Ovary (tissue), 3 donors: ENCODE data around the gene FSTL5.

Experiments
- EP300 ChIP-seq: sonication (generic); formaldehyde crosslinking; IDR thresholded peaks from one replicate; pipeline ENCODE4 v1.6.1; 2017; ENCODE audit warnings: antibody characterized with exemption
- TF ChIP-seq, protein P1 (sequence below), 3 donors: fragments of 450-650 bp in 2 of 3; fragments of 200-600 bp in 1 of 3; IDR thresholded peaks; one replicate each; pipeline versions ENCODE4 v1.5.1 to v1.8.0; 2016 to 2022; ENCODE audit warnings: antibody characterized with exemption in 3 of 3, mild to moderate bottlenecking in 1 of 3
- donor health status: DM: no; HTN: no; CAD: no.

DNA sequence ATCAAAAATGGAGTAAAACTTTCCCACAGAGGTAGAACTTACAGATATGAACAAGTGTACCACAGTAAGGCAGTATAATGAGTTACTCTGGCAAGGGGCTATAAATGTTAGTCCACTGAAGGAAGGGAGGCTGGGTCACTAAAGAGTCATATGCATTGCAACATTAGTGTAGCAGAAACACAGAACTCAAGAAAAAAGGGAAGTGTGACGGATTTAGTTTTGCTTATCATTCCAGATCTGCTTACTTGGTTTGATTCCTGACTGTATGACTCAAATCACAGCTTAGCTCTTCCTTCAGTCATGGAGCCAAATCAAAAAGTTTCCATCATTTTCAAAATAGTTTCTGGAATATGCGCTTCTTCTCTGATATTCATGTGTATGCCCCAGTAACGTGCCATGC is 148.7 kb downstream of the FSTL5 start:
- TF ChIP-seq, protein P1, sequence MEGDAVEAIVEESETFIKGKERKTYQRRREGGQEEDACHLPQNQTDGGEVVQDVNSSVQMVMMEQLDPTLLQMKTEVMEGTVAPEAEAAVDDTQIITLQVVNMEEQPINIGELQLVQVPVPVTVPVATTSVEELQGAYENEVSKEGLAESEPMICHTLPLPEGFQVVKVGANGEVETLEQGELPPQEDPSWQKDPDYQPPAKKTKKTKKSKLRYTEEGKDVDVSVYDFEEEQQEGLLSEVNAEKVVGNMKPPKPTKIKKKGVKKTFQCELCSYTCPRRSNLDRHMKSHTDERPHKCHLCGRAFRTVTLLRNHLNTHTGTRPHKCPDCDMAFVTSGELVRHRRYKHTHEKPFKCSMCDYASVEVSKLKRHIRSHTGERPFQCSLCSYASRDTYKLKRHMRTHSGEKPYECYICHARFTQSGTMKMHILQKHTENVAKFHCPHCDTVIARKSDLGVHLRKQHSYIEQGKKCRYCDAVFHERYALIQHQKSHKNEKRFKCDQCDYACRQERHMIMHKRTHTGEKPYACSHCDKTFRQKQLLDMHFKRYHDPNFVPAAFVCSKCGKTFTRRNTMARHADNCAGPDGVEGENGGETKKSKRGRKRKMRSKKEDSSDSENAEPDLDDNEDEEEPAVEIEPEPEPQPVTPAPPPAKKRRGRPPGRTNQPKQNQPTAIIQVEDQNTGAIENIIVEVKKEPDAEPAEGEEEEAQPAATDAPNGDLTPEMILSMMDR (IDR thresholded peaks at IDR 0.05), result no peak
- TF ChIP-seq EP300, result no peak
